ENCODE measurements around the gene MYO9B. TPM values are rescaled to one million over a fixed set of nuclear protein-coding genes. Genes with fewer than 3 reads are reported as not detected.

Gene MYO9B
- total and polyA plus RNA-seq, 2 of the 13 experiments (the other 11 are each of a cell fraction or from before 2014, with no cell fraction given), result 18.0 to 18.3 TPM

DNA sequence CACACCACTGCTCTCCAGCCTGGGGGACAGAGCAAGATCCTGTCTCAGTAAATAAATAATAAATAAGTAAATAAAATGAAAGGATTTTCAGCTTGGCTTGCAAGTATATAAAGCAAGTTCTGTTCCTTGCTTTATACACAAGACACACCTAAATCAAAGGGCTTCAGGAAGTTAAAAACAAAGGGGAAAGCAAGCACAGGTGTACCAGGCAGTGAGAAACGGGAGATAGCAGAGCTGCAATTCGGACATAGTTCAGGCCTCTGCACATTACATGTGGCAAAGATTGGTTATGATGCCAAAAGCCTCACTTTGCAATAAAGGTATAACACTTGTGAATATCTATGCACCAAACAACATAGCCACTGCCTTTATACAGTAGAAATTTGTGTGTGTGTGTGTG is 47.5 kb downstream of the MYO9B start:
- no peak overlapping the region for H2AFZ ChIP-seq (ENCODE audit: low read length)
- H3K4me1 ChIP-seq (ENCODE audit: insufficient read depth, low read length), result no peaks in the 10 kb centered on the region
- no peaks in the 10 kb centered on the region for H4K20me1 ChIP-seq (ENCODE audit: insufficient read depth, low read length)
- H3K4me3 ChIP-seq (replicated peaks in 1 of 3; ENCODE audit: insufficient read depth in 1 of 3, low read depth in 2 of 3, low read length in 3 of 3), result no peak overlapping the region
- no peak overlapping the region for H3K9ac ChIP-seq (ENCODE audit: insufficient read depth, low read depth, low read length)
- no peak overlapping the region for H3K4me2 ChIP-seq (ENCODE audit: low read depth, low read length)
- DNase-seq (ENCODE audit: low spot score) (no peak), FAIRE-seq (no peak), ATAC-seq (no peak)
- in situ Hi-C loops (cut with HindIII; ENCODE audit: extremely low pct_ligation_motif_present, low pct_unique_long_range_greater_than_20kb) (no loop called here), intact Hi-C loops (cut with micrococcal nuclease; ENCODE audit: unreplicated experiment) (no loop called here)
- TF ChIP-seq ZNF776 (CRISPR knock-in tag; IDR thresholded peaks at IDR 0.05) (no peak), EED (CRISPR knock-in tag; IDR thresholded peaks at IDR 0.05) (no peak), PRDM15 (CRISPR knock-in tag; IDR thresholded peaks at IDR 0.05) (no peak), ZBTB44 (CRISPR knock-in tag; IDR thresholded peaks at IDR 0.05) (no peak), ZBTB21 (CRISPR knock-in tag; IDR thresholded peaks at IDR 0.05) (no peak), ZFP90 (CRISPR knock-in tag; IDR thresholded peaks at IDR 0.05; ENCODE audit: borderline replicate concordance) (no peak), SP140L (CRISPR knock-in tag; IDR thresholded peaks at IDR 0.05; ENCODE audit: borderline replicate concordance) (no peak)
- ChIA-PET CTCF (ENCODE audit: low intra/inter-chr PET ratio, low total read pairs) (no interaction called here), POLR2A (no interaction called here)
- H3K27ac ChIP-seq (ENCODE audit: extremely low read length, insufficient read depth, low read length), result no peak overlapping the region
- 100% methylated on average over 2 of the region's 2 CpGs for WGBS (ENCODE audit: low lambda C conversion rate)
- no peaks in the 10 kb centered on the region for H3K79me2 ChIP-seq (ENCODE audit: insufficient read depth, low read length)
- no peaks in the 10 kb centered on the region for H3K27me3 ChIP-seq (ENCODE audit: control insufficient read depth in 1 of 2, insufficient read depth in 2 of 2, low read length in 2 of 2)
- no peaks in the 10 kb centered on the region for H3K9me3 ChIP-seq (ENCODE audit: low read length)
- peaks cover 0 to 2% of the 10 kb centered on the region in 2 experiments; a peak in 4 of 5 replicates for H3K36me3 ChIP-seq (replicated peaks in 1 of 2; ENCODE audit: control insufficient read depth in 1 of 2, insufficient read depth in 2 of 2, low read length in 2 of 2)
- BruUV-seq (replicated peaks), result no TSS peak
